H1 (cell line): Measurements from ENCODE around the gene HRH3. TPM values are rescaled to one million over a fixed set of nuclear protein-coding genes. Genes with fewer than 3 reads are reported as not detected.

Experiments
- CTCF ChIA-PET: fragments of 300-600 bp; sonication (Branson Sonifier 250); formaldehyde crosslinking; loops from one replicate; lab custom pipeline; 2021; ENCODE audit not compliant: partially characterized antibody; lab: Charles Lee
- POLR2A ChIA-PET: fragments of 300-600 bp; sonication (Branson Sonifier 250); formaldehyde crosslinking; loops from one replicate; lab custom pipeline; 2021; ENCODE audit warnings: inconsistent platforms; ENCODE audit not compliant: partially characterized antibody; lab: Charles Lee
- DNase-seq, 2 experiments: peaks; one replicate each; pipeline versions ENCODE4 v3.0.0 to v3.0.0-alpha.2; 2010 to 2022; ENCODE audit warnings: low spot score in 2 of 2, low read depth in 1 of 2, mixed read lengths in 1 of 2
- FAIRE-seq: peaks from 2 replicates; lab custom pipeline; 2011; peaks lifted over from hg19 to GRCh38; lab: Jason Lieb, UNC
- H2AFZ ChIP-seq: 2 replicates; pipeline ENCODE4 v1.8.1; 2012; ENCODE audit warnings: low read length, inconsistent platforms
- H2AK5ac ChIP-seq: 2 replicates; pipeline ENCODE4 v1.6.1; 2013; ENCODE audit warnings: low read depth, low read length
- H2BK120ac ChIP-seq: replicated peaks from 2 replicates; pipeline ENCODE3; 2013; ENCODE audit warnings: low read depth, low read length, inconsistent platforms
- H2BK12ac ChIP-seq: 2 replicates; pipeline ENCODE4 v1.6.1; 2013; ENCODE audit warnings: low read depth, low read length
- H2BK15ac ChIP-seq: 2 replicates; pipeline ENCODE4 v1.6.1; 2013; ENCODE audit warnings: low read length
- H2BK20ac ChIP-seq: 2 replicates; pipeline ENCODE4 v1.6.1; 2013; ENCODE audit warnings: low read length
- H2BK5ac ChIP-seq: 2 replicates; pipeline ENCODE4 v1.6.1; 2013; ENCODE audit warnings: low read depth, low read length
- H3K14ac ChIP-seq: 2 replicates; pipeline ENCODE4 v1.6.1; 2013; ENCODE audit warnings: inconsistent platforms; ENCODE audit not compliant: insufficient read length
- H3K18ac ChIP-seq: 2 replicates; pipeline ENCODE4 v1.6.1; 2013; ENCODE audit warnings: low read length; ENCODE audit errors: extremely low read depth
- H3K23ac ChIP-seq: 2 replicates; pipeline ENCODE4 v1.6.1; 2013; ENCODE audit warnings: inconsistent platforms; ENCODE audit not compliant: insufficient read length
- H3K23me2 ChIP-seq: 2 replicates; pipeline ENCODE4 v1.6.1; 2013; ENCODE audit warnings: low read depth, low read length
- H3K27ac ChIP-seq: 2 replicates; pipeline ENCODE4 v1.6.1; 2011; ENCODE audit warnings: low read depth, low read length, inconsistent platforms
- H3K27me3 ChIP-seq, 4 experiments: replicated peaks in 1 of 4; 1 replicate in 1 of 4; 2 replicates in 3 of 4; pipeline versions ENCODE4 v1.6.1 to v1.8.1; 2011 to 2013; ENCODE audit warnings: low read length in 3 of 4, mild to moderate bottlenecking in 3 of 4, inconsistent platforms in 2 of 4, mixed read lengths in 2 of 4, moderate library complexity in 1 of 4; ENCODE audit not compliant: control insufficient read depth in 3 of 4, insufficient read depth in 3 of 4; ENCODE audit errors: extremely low read depth in 1 of 4
- H3K36me3 ChIP-seq, 4 experiments: 2 replicates each; pipeline versions ENCODE4 v1.6.1 to v1.8.1; 2011 to 2013; ENCODE audit warnings: mild to moderate bottlenecking in 4 of 4, low read length in 3 of 4, moderate library complexity in 2 of 4, control low read depth in 1 of 4, inconsistent platforms in 1 of 4; ENCODE audit not compliant: insufficient read depth in 4 of 4, control insufficient read depth in 2 of 4
- H3K4ac ChIP-seq: replicated peaks from 2 replicates; pipeline ENCODE3; 2013; ENCODE audit warnings: low read length, low read depth, mixed read lengths, inconsistent platforms; ENCODE audit not compliant: insufficient read length
- H3K4me1 ChIP-seq, 4 experiments: replicated peaks in 1 of 4; 1 replicate in 1 of 4; 2 replicates in 3 of 4; pipeline versions ENCODE4 v1.6.1 to v1.8.1; 2011 to 2013; ENCODE audit warnings: low read length in 3 of 4, inconsistent platforms in 2 of 4, mixed read lengths in 1 of 4; ENCODE audit not compliant: insufficient read depth in 4 of 4, control insufficient read depth in 3 of 4
- H3K4me2 ChIP-seq, 2 experiments: 2 replicates each; pipeline versions ENCODE4 v1.6.1 to v1.8.1; 2011 to 2013; ENCODE audit warnings: low read depth in 2 of 2, low read length in 2 of 2, control low read depth in 1 of 2, inconsistent platforms in 1 of 2, mild to moderate bottlenecking in 1 of 2; ENCODE audit not compliant: insufficient read depth in 1 of 2
- H3K4me3 ChIP-seq, 4 experiments: fragments of 200-600, 300-600 bp in 1 of 4; sonication (generic), shearing (Covaris generic), sonication (Bioruptor Twin) in 1 of 4; 2 replicates each; pipeline versions ENCODE4 v1.5.1 to v1.8.1; 2011 to 2016; ENCODE audit warnings: low read length in 4 of 4, low read depth in 3 of 4, control low read depth in 2 of 4, inconsistent platforms in 2 of 4, mild to moderate bottlenecking in 2 of 4, mixed read lengths in 1 of 4, moderate library complexity in 1 of 4; ENCODE audit not compliant: insufficient read depth in 2 of 4; ENCODE audit errors: extremely low read depth in 1 of 4
- H3K56ac ChIP-seq: replicated peaks from 2 replicates; pipeline ENCODE3; 2013; ENCODE audit warnings: low read depth, mild to moderate bottlenecking, mixed read lengths, low read length, inconsistent platforms; ENCODE audit not compliant: insufficient read length
- H3K79me1 ChIP-seq: 2 replicates; pipeline ENCODE4 v1.6.1; 2013; ENCODE audit warnings: low read depth, low read length, control low read depth
- H3K79me2 ChIP-seq, 2 experiments: 2 replicates each; pipeline versions ENCODE4 v1.6.1 to v1.8.1; 2012 to 2013; ENCODE audit warnings: low read length in 2 of 2, mild to moderate bottlenecking in 2 of 2, inconsistent platforms in 1 of 2; ENCODE audit not compliant: insufficient read depth in 2 of 2, control insufficient read depth in 1 of 2
- H3K9ac ChIP-seq, 4 experiments: replicated peaks in 1 of 4; 1 replicate in 1 of 4; 2 replicates in 3 of 4; pipeline versions ENCODE4 v1.6.1 to v1.8.1; 2011 to 2013; ENCODE audit warnings: low read depth in 3 of 4, low read length in 3 of 4, control low read depth in 2 of 4, mild to moderate bottlenecking in 2 of 4, moderate library complexity in 2 of 4, inconsistent platforms in 1 of 4; ENCODE audit errors: extremely low read depth in 1 of 4
- H3K9me3 ChIP-seq, 2 experiments: 2 replicates each; pipeline versions ENCODE4 v1.6.1 to v1.8.1; 2012 to 2013; ENCODE audit warnings: mild to moderate bottlenecking in 2 of 2, moderate library complexity in 2 of 2, control low read depth in 1 of 2, inconsistent platforms in 1 of 2, low read depth in 1 of 2, low read length in 1 of 2, mixed read lengths in 1 of 2; ENCODE audit not compliant: insufficient read depth in 2 of 2
- H4K20me1 ChIP-seq, 2 experiments: replicated peaks in 1 of 2; 2 replicates each; pipeline versions ENCODE3 to v1.8.1; 2011 to 2013; ENCODE audit warnings: inconsistent platforms in 2 of 2, low read length in 2 of 2, mild to moderate bottlenecking in 1 of 2; ENCODE audit not compliant: insufficient read depth in 2 of 2, control insufficient read depth in 1 of 2
- H4K5ac ChIP-seq: 2 replicates; pipeline ENCODE4 v1.6.1; 2013; ENCODE audit warnings: low read length, low read depth, mixed read lengths, inconsistent platforms; ENCODE audit not compliant: insufficient read length
- H4K8ac ChIP-seq: 2 replicates; pipeline ENCODE4 v1.8.0; 2013; ENCODE audit warnings: mild to moderate bottlenecking, moderate library complexity, low read length, inconsistent platforms; ENCODE audit not compliant: insufficient read depth; ENCODE audit errors: extremely low read depth
- H4K91ac ChIP-seq: replicated peaks from 2 replicates; pipeline ENCODE3; 2013; ENCODE audit warnings: low read length, mixed read lengths, inconsistent platforms; ENCODE audit not compliant: insufficient read length
- BRCA1 ChIP-seq: IDR thresholded peaks from 2 replicates; pipeline ENCODE4 v1.6.1; 2012; ENCODE audit warnings: low read depth, low read length, improper control_type of control experiment
- CBX8 ChIP-seq: fragments of 300-800, 300-1000 bp; sonication (generic); IDR thresholded peaks from 2 replicates; pipeline ENCODE4 v1.7.1; 2016; ENCODE audit warnings: low read depth, low read length, borderline replicate concordance
- CHD1 ChIP-seq: IDR thresholded peaks from 2 replicates; pipeline ENCODE4 v1.6.1; 2012; ENCODE audit warnings: low read depth, low read length, improper control_type of control experiment
- CHD2 ChIP-seq: IDR thresholded peaks from 2 replicates; pipeline ENCODE4 v1.6.1; 2012; ENCODE audit warnings: low read length, improper control_type of control experiment
- CTBP2 ChIP-seq: IDR thresholded peaks from 2 replicates; pipeline ENCODE4 v1.7.0; 2011; ENCODE audit warnings: borderline replicate concordance, mild to moderate bottlenecking, moderate library complexity, mixed read lengths, low read length; ENCODE audit not compliant: insufficient read depth, insufficient read length
- E2F6 ChIP-seq: IDR thresholded peaks from 2 replicates; pipeline ENCODE4 v1.6.1; 2012; ENCODE audit warnings: inconsistent platforms
- FOSL1 ChIP-seq: IDR thresholded peaks from 2 replicates; pipeline ENCODE4 v1.6.1; 2011; ENCODE audit warnings: mild to moderate bottlenecking, low read depth, low read length, moderate library complexity; ENCODE audit not compliant: insufficient read depth
- JUND ChIP-seq: IDR thresholded peaks from 2 replicates; pipeline ENCODE4 v1.6.1; 2011; ENCODE audit warnings: mild to moderate bottlenecking, improper control_type of control experiment, low read length
- SIX5 ChIP-seq: IDR thresholded peaks from 2 replicates; pipeline ENCODE4 v1.6.1; 2011; ENCODE audit warnings: mild to moderate bottlenecking, low read depth, low read length
- SP1 ChIP-seq: IDR thresholded peaks from 2 replicates; pipeline ENCODE4 v1.6.1; 2011; ENCODE audit warnings: low read depth, low read length
- TAF7 ChIP-seq: optimal IDR thresholded peaks from 2 replicates; pipeline ENCODE3; 2011; ENCODE audit warnings: low read depth, mild to moderate bottlenecking, inconsistent platforms, low read length, moderate library complexity, borderline replicate concordance
- WGBS, 2 experiments: shearing (Covaris generic) in 1 of 2; methylation state at CpG; one replicate each; pipeline versions ENCODE4 v1.1.6 to v1.1.7; 2013 to 2015; ENCODE audit warnings: low lambda C conversion rate in 2 of 2, mixed read lengths in 2 of 2, inconsistent platforms in 1 of 2, low coverage in 1 of 2, missing lambda C conversion rate in 1 of 2; ENCODE audit not compliant: insufficient replicate concordance in 2 of 2, insufficient coverage in 1 of 2, insufficient read length in 1 of 2; ENCODE audit errors: extremely low coverage in 1 of 2, missing lambda C conversion rate in 1 of 2; 5-methylcytosine and 5-hydroxymethylcytosine counted together
- polyA plus RNA-seq, 7 experiments: library from polyadenylated mRNA; depleted of rRNA in 3 of 7; stranded (reverse) in 5 of 7; unstranded in 2 of 7; fragments of >200 nt in 5 of 7; fragments of 200-250 nt in 2 of 7; gene quantifications; 1 replicate in 5 of 7; 2 replicates in 1 of 7; 4 replicates in 1 of 7; pipeline versions ENCODE4 v1.2.1 to v1.2.3, GENCODE V29; 2011 to 2013; ENCODE audit warnings: missing spikeins in 2 of 7, mixed read lengths in 2 of 7
- total RNA-seq: library from RNA; stranded (reverse); fragmentation: NEBNext Ultra II Directional; extraction: Animal tissue kit (Norgen Biotek cat#: 25700); gene quantifications from 2 replicates; pipeline ENCODE4 v1.2.1, GENCODE V29; 2021

Gene HRH3
- total and polyA plus RNA-seq, 2 of the 8 experiments (the other 6 are each of a cell fraction or from before 2014, with no cell fraction given) = 2.0 to 4.5 TPM

- Histone ChIP-seq H3K18ac (peak overlapping the region; percentile 38; the same call in 1 of the 2 replicates), H3K4ac (no peak overlapping the region), H3K4me1 (peaks cover 0 to 9% (median 6%) of the 10 kb centered on the region in 4 experiments; a peak in 5 of 7 replicates), H4K8ac (no peak overlapping the region), H3K27me3 (0 out of 7 replicates have a peak, but pooled peaks cover 0 to 3% (median 0%) of the 10 kb centered on the region in 4 experiments), H3K79me1 (peaks cover 17% of the 10 kb centered on the region), H3K9ac (peak overlapping the region in 2 of 4 experiments; percentile 36 to 86; a peak in 4 of 7 replicates), H2AFZ (no peak overlapping the region), H3K4me3 (peak overlapping the region; percentile 72 to 90 (median 74)), H3K14ac (no peak overlapping the region), H3K27ac (no peak overlapping the region), H3K23ac (no peak overlapping the region), H2BK20ac (no peak overlapping the region), H4K20me1 (peaks cover 10 to 19% of the 10 kb centered on the region in 2 experiments), H4K91ac (no peak overlapping the region), H3K9me3 (peaks cover 0 to 2% of the 10 kb centered on the region in 2 experiments; a peak in 1 of 4 replicates), H2BK5ac (peak overlapping the region; percentile 80; the same call in 1 of the 2 replicates), H2BK120ac (no peak overlapping the region), H3K79me2 (peaks cover 6 to 43% of the 10 kb centered on the region in 2 experiments; a peak in 3 of 4 replicates), H2BK12ac (no peak overlapping the region), H2BK15ac (no peak overlapping the region), H2AK5ac (no peak overlapping the region), H3K56ac (no peak overlapping the region), H3K4me2 (peak overlapping the region; percentile 89 to 91), H3K23me2 (peaks cover 2% of the 10 kb centered on the region; the same call in 1 of the 2 replicates), H4K5ac (no peak overlapping the region), H3K36me3 (peaks cover 0 to 2% (median 0%) of the 10 kb centered on the region in 4 experiments; a peak in 1 of 8 replicates)
- 2% methylated on average over 18 of the region's 70 CpGs; no CpG with 5 or more reads in 1 of the 2 experiments for WGBS, 2 experiments
- FAIRE-seq = no peak
- no peak for DNase-seq
- CTCF ChIA-PET = no interaction called here
- POLR2A ChIA-PET = interaction anchor here (0.9 to 2.6 kb wide), 3 partner anchors 12 to 46 kb away, joined by 3 to 7 read pairs (median 3); no protein-coding TSS in a partner anchor
- no peak for TF ChIP-seq FOSL1
- TF ChIP-seq JUND = no peak
- TF ChIP-seq CTBP2 = no peak
- no peak for TF ChIP-seq TAF7
- TF ChIP-seq CHD2 = no peak
- TF ChIP-seq SIX5 = no peak
- no peak for TF ChIP-seq E2F6
- TF ChIP-seq CHD1 = no peak
- TF ChIP-seq BRCA1 = no peak
- TF ChIP-seq SP1 = no peak
- no peak for TF ChIP-seq CBX8
Observed at GRCh38 chr20:62238569-62239277, 18.6 kb upstream of the HRH3 start.
